Measurements from ENCODE around the gene SLC11A1. TPM values are rescaled to one million over a fixed set of nuclear protein-coding genes. Genes with fewer than 3 reads are reported as not detected.

Gene SLC11A1
- total RNA-seq, 1 experiment from 2014 or later, result 0.07 TPM

GRCh38 chr2:218435003-218435982 is 53.2 kb downstream of the SLC11A1 start:
- DNase-seq (ENCODE audit: low read depth), result no peak

- DNase-seq (ENCODE audit: low read depth), result no peak
Measured at GRCh38 chr2:218436992-218437391, 54.9 kb downstream of the SLC11A1 start.

GRCh38 chr2:218437969-218438368 is 55.9 kb downstream of the SLC11A1 start:
- no peak for DNase-seq (ENCODE audit: low read depth)

GRCh38 chr2:218438596-218438995 is 56.5 kb downstream of the SLC11A1 start:
- no peak for DNase-seq (ENCODE audit: low read depth)

GRCh38 chr2:218444692-218445357 is 62.8 kb downstream of the SLC11A1 start:
- peak; percentile 64 for DNase-seq (ENCODE audit: low read depth)

GRCh38 chr2:218445602-218446001 is 63.5 kb downstream of the SLC11A1 start:
- peak; percentile 48 for DNase-seq (ENCODE audit: low read depth)

Other genes with a start within 250 kb of the SLC11A1 start
- gene CXCR1, start 215.3 kb upstream of the SLC11A1 start, total RNA-seq (2014; rRNA removed; shearing (Covaris generic)), result not detected in 2 replicates
- gene ARPC2, start 165.1 kb upstream of the SLC11A1 start, total RNA-seq (2014; rRNA removed; shearing (Covaris generic)), result 359 and 456 TPM in 2 replicates
- gene GPBAR1, start 121.3 kb upstream of the SLC11A1 start, total RNA-seq (2014; rRNA removed; shearing (Covaris generic)), result 0.37 TPM in 1 of 2 replicates, not detected in the other
- 108 and 153 TPM in 2 replicates for gene AAMP, start 112.1 kb upstream of the SLC11A1 start, total RNA-seq (2014; rRNA removed; shearing (Covaris generic))
- 55.2 and 59.2 TPM in 2 replicates for gene PNKD, start 111.8 kb upstream of the SLC11A1 start, total RNA-seq (2014; rRNA removed; shearing (Covaris generic))
- gene TMBIM1, start 89.8 kb upstream of the SLC11A1 start, total RNA-seq (2014; rRNA removed; shearing (Covaris generic)), result 89.2 and 132 TPM in 2 replicates
- not detected in 2 replicates for gene CATIP, start 25.4 kb upstream of the SLC11A1 start, total RNA-seq (2014; rRNA removed; shearing (Covaris generic))
- gene CTDSP1, start 17.6 kb downstream of the SLC11A1 start, total RNA-seq (2014; rRNA removed; shearing (Covaris generic)), result 31.6 and 37.8 TPM in 2 replicates
- gene VIL1, start 36.9 kb downstream of the SLC11A1 start, total RNA-seq (2014; rRNA removed; shearing (Covaris generic)), result not detected in 2 replicates
- 15.9 and 30.9 TPM in 2 replicates for gene USP37, start 186.1 kb downstream of the SLC11A1 start, total RNA-seq (2014; rRNA removed; shearing (Covaris generic))
- gene CNOT9, start 186.6 kb downstream of the SLC11A1 start, total RNA-seq (2014; rRNA removed; shearing (Covaris generic)), result 131 and 138 TPM in 2 replicates
- 0.34 and 0.39 TPM in 2 replicates for gene PLCD4, start 225.6 kb downstream of the SLC11A1 start, total RNA-seq (2014; rRNA removed; shearing (Covaris generic))

Data from M059J (cell line).